Hippocampal formation (tissue), 2 donors: ENCODE measurements around the gene ATP9A.

Experiments used
- DNase-seq, 2 donors: peaks; one replicate each; lab custom pipeline; 2025; lab: John Stamatoyannopoulos, UW

The ATP9A gene

GRCh38 chr20:51631011-51631950 is 136.9 kb downstream of the ATP9A start:
- DNase-seq = no peak

- no peak for DNase-seq
These were observed 138.7 kb downstream of the ATP9A start for GRCh38 chr20:51629399-51630058.

DNA sequence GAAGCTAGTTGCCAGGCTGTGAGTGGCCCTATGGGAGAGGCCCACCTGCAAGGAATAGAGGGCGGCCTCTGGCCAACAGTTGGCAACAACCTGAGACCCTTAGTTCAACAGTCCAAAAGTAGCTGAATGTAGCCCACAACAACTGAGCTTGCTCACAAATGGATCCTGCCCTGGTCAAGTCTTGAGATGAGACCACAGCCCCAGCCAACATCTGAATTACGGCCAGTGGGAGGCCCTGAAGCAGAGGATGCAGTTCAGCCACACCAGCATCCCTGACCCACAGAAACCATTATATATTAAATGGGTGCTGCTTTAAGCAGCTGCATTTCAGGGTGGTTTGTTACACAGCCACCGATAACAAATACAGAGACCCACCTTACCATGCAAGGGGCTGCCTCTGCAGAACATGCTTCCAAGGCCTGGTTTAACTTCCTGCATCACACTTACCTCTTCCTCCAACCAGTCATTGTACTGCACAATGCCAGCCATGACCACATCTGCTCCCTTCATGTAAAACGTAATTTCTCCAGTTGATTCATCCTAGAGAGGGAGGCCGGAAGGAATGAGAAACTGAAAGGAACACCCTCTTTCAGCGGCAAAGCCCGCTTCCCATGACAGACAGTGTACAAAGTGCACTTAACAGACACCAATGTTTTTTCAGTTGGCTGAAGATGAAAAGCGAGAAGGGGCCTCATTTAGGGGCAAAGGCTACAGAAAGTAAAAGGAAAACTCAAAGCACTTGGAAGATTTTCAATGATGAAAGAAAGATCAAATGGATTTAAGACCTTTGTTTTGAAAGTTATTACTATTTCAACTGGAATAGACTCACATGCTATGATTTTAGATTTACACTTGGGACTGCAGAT is 139.4 kb downstream of the ATP9A start:
- no peak for DNase-seq

DNA sequence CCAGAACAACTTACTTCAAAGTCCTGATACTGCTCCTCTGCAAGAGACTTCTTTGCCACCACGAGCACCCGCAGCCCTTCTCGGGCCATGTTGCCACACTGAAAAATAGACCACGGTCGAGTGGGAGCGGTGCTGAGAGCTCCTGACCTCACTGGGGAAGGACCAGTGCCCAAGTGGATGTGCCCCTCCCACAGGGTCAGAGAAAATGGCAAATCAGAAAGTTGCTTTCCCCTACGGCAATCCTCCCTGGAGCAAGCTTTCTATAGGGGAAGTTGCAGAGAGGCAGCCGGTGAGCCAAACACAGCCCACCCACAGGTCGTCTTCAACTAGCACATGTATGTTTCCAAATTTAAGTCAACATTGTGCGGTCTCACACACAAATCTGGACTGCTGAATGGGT is 140.6 kb downstream of the ATP9A start:
- no peak for DNase-seq

DNA sequence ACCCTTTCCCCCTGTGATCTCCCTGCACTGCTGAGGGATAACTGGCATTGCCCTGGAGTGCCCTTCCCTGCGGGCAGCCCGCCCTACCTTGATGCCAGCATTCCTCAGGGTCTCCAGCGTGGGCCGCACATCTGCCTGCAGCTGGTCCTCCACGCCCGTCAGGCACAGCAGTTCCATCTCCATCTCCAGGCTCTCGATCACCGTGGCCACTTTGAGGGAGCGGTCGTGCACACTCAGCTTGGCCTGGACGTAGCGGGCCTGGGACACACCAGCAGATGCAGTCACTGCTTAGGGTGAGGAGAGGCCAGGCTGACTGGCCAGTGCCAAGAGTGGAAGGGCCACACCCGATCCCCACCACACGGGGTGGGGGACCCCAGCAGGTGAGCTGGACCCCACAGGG is 143.1 kb downstream of the ATP9A start:
- DNase-seq = no peak

GRCh38 chr20:51624157-51624731 is 143.9 kb downstream of the ATP9A start:
- peak in 1 of 2 donors; percentile 15 for DNase-seq

DNA sequence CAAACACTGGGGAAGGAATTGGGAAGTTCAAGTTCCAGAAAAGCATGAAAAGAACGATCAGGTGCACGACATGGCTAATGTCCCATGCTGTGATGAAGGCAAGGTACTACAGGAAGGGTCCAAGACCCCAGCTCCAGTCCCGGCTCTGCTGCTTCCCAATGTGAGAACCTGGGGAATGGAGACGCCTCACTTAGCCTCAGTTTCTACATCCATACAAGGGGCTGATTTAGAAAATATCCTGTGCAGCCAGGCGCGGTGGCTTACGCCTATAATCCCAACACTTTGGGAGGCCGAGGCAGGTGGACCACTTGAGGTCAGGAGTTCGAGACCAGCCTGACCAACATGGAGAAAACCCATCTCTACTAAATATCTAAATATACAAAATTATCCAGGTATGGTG is 144.9 kb downstream of the ATP9A start:
- DNase-seq = no peak

DNA sequence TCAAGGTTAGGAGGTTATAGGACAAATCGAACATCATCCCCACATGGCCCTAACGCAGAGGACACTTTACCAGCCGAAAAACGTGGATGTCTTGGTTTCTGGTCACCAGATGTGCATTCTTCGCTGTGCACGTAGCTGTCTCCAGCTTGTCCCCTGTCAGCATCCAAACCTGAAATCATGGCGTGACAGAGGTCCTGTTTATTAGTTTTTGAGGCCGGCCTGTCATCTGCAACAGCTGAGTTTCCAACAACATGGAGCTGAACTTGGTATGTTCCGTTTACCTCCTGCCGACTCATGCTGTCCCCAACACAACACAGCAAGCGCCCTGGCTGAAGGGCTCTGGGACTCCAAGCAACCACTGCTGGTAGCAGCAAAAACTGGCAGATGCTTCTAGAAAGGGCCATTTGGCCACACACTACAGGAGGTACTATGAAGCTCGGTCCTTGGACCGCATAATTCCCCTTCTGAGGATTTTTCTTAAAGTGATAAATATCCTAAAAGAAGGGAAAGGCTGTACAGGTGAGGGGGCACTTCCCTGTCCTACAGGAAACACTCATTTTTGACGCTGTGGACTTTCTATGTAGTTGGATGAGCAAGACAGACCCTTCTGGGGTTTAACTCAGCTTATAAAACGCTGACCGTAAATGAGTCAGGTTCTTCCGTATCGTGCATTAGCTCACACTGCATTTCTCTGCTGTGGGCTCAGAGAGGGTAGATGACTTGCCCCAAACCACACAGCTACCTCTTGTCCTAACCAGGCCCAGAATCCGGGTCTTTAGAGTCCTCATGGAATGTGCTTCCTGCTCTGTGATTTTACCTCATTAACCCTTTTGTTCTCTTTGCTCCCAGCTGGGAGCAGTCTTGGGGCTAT is 146.0 kb downstream of the ATP9A start:
- no peak for DNase-seq

DNA sequence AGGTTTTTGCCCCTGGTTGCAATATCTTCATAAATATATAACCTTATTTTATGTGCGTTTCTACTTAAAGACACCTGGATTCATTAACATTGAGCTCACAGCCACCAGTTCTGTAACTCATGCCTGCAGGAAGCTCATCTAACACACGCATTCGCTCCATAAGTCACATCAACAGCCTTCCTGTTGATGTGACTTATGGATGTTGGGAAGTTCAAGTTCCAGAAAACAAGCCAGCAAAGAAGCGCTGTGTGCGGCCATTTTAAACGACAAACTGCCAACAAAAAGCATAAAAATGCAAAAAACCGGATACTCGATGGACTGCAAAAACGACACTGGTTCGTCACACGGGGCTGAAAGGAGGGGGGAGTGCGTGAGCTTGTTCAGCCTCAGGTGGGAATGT is 147.8 kb downstream of the ATP9A start:
- no peak for DNase-seq

GRCh38 chr20:51616060-51616459 is 152.1 kb downstream of the ATP9A start:
- no peak for DNase-seq

GRCh38 chr20:51614687-51615086 is 153.5 kb downstream of the ATP9A start:
- no peak for DNase-seq

GRCh38 chr20:51613580-51613979 is 154.6 kb downstream of the ATP9A start:
- no peak for DNase-seq

- DNase-seq = no peak
These were observed 155.3 kb downstream of the ATP9A start for GRCh38 chr20:51612896-51613295.

DNA sequence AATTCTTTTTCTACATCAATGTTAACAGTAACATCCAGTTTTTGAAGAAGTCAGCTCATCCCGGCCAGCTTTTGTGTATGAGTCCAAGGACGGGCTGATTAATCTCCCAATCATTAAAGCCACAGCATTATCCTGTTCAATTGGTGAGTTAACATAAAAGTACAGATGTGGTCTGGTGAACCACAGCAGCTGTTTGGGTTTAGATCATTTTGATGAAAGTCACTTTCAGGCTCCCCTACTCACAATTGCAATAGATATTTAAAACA is 156.6 kb downstream of the ATP9A start:
- no peak for DNase-seq

- no peak for DNase-seq
These were observed 157.2 kb downstream of the ATP9A start for GRCh38 chr20:51610761-51611624.

DNA sequence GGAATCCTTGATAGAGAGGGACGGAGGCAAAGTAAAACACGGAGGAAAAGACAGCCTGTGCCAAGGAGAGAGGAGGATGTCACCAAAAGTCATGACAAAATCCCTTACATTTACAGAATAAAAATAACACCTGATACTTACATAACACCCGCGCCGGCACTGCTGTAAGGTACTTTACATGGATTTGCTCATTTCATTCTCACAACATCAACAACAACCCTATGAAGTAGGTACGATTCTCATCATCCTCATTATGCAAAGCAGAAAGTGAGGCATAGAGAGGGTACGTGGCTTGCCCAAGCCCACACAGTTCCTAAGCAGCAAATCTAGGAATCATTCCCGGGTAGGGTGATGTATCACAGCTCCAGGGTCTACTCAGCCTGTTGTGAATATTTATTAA is 158.1 kb downstream of the ATP9A start:
- DNase-seq = no peak

DNA sequence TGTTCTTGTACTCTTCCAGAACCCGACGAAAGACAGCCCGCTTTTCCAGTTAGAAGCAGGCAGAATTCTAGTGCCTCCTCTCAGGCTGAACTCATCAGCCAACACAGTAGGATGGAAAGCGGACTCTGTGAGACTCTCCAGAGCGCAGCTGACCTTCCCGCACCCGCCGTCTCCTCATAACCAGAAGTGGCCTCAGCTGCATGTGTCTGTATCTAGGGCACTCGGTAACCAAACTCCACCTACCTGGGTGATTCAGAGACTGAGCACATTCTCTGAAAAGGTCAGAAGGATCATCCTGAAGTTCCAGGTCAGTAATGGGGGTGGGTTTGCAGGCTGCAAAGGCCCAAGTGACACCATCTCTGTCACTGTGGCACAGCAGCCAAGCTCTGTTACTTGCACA is 158.9 kb downstream of the ATP9A start:
- no peak for DNase-seq

DNA sequence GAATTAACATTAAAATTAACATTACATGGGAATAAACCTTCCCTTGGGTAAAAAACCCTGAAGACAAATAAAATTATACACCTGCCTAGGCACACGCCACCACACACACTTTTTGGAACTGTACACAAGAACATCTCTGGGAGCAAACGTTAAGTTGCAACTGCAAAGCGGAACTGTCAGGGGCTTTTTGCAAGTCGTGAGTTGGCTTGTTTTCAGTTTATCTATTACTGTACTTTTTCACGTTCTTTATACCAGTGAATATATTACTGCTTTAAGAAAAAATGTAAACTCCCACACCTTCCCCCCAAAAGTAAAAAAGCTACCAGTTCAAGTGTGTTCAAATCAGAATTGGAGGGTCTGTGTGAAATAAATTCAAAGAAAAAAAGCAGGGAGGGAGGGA is 160.1 kb downstream of the ATP9A start:
- DNase-seq = no peak

- DNase-seq = no peak
These were observed 161.0 kb downstream of the ATP9A start for GRCh38 chr20:51607170-51607569.

GRCh38 chr20:51604851-51605250 is 163.3 kb downstream of the ATP9A start:
- no peak for DNase-seq
